B cell (primary cell): ENCODE results near the gene IFNA10.

Source experiments
- EZH2 ChIP-seq: IDR thresholded peaks from 2 replicates; pipeline ENCODE4 v1.6.1; 2012; ENCODE audit warnings: borderline replicate concordance, low read depth, mild to moderate bottlenecking, moderate library complexity, low read length; ENCODE audit not compliant: insufficient read depth, poor library complexity, severe bottlenecking
- TF ChIP-seq, protein P1 (sequence below): fragments of 200-600 bp; IDR thresholded peaks from one replicate; pipeline ENCODE4 v1.8.0; 2022; ENCODE audit warnings: antibody characterized with exemption, mild to moderate bottlenecking

DNA sequence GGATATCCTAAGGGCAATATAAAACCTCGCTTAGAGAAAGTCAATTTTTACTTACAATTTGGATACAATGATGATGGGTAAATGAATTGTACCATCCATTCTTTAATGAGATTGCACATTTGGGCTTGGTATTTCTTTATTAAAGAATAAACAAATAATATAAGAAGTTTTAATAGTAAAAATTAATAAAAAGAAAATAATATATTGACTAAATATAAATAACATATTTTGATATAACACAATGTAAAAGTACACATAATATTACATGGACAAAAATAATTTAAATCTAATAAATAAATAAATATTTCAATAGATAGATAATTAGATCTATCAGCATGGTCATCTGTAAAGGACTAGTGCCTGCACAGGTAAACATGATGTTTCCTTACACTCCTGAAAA lies 41.4 kb downstream of the IFNA10 start:
- TF ChIP-seq, protein P1, sequence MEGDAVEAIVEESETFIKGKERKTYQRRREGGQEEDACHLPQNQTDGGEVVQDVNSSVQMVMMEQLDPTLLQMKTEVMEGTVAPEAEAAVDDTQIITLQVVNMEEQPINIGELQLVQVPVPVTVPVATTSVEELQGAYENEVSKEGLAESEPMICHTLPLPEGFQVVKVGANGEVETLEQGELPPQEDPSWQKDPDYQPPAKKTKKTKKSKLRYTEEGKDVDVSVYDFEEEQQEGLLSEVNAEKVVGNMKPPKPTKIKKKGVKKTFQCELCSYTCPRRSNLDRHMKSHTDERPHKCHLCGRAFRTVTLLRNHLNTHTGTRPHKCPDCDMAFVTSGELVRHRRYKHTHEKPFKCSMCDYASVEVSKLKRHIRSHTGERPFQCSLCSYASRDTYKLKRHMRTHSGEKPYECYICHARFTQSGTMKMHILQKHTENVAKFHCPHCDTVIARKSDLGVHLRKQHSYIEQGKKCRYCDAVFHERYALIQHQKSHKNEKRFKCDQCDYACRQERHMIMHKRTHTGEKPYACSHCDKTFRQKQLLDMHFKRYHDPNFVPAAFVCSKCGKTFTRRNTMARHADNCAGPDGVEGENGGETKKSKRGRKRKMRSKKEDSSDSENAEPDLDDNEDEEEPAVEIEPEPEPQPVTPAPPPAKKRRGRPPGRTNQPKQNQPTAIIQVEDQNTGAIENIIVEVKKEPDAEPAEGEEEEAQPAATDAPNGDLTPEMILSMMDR, result no peak
- no peak for TF ChIP-seq EZH2
